Activated T-helper 17 cell treated with anti-CD3 and anti-CD28 coated beads, Interleukin-2, amount 50 U/mL, for 72 hours (primary cell): Measurements from ENCODE around the gene BTN2A1. TPM values are rescaled to one million over a fixed set of nuclear protein-coding genes. Genes with fewer than 3 reads are reported as not detected.
"Not testable (repeated sequence)": the region's sequence is repeated elsewhere in the genome, so short reads cannot be mapped to it uniquely, and the experiment has no call there.

Experiments used
- ATAC-seq: fragments of 150-1000 bp; cut with Tn5 transposase; replicated peaks from 2 replicates; pipeline ENCODE4 v1.10.0; 2021; ENCODE audit warnings: mild to moderate bottlenecking, moderate library complexity
- H3K27ac Mint-ChIP-seq: one replicate; pipeline ENCODE4 v1.8.0; 2022; ENCODE audit warnings: mixed read lengths
- H3K27me3 Mint-ChIP-seq: one replicate; pipeline ENCODE4 v1.8.0; 2022; ENCODE audit warnings: mixed read lengths
- H3K36me3 Mint-ChIP-seq: one replicate; pipeline ENCODE4 v1.8.0; 2022; ENCODE audit warnings: low read depth, mild to moderate bottlenecking, mixed read lengths
- H3K4me1 Mint-ChIP-seq: one replicate; pipeline ENCODE4 v1.8.0; 2022; ENCODE audit warnings: mixed read lengths
- H3K4me3 Mint-ChIP-seq: one replicate; pipeline ENCODE4 v1.8.0; 2022; ENCODE audit warnings: mild to moderate bottlenecking, mixed read lengths
- H3K9me3 Mint-ChIP-seq: one replicate; pipeline ENCODE4 v1.8.0; 2022; ENCODE audit warnings: mixed read lengths
- total RNA-seq, 2 donors: library from RNA; stranded (reverse); gene quantifications; one replicate each; pipeline ENCODE4 v1.2.3, GENCODE V29; 2022

BTN2A1 gene
- total RNA-seq, 2 donors from 2014 or later: 26.1 to 36.3 TPM

GRCh38 chr6:26445934-26446667 is 11.7 kb upstream of the BTN2A1 start:
- peaks cover 86% of the 10 kb centered on the region for H3K36me3 Mint-ChIP-seq
- H3K4me1 Mint-ChIP-seq: peaks cover 24% of the 10 kb centered on the region
- no peaks in the 10 kb centered on the region for H3K27me3 Mint-ChIP-seq
- no peaks in the 10 kb centered on the region for H3K9me3 Mint-ChIP-seq
- H3K4me3 Mint-ChIP-seq: peak overlapping the region; percentile 99
- ATAC-seq: peak; percentile 98
- peak overlapping the region; percentile 55 for H3K27ac Mint-ChIP-seq

DNA sequence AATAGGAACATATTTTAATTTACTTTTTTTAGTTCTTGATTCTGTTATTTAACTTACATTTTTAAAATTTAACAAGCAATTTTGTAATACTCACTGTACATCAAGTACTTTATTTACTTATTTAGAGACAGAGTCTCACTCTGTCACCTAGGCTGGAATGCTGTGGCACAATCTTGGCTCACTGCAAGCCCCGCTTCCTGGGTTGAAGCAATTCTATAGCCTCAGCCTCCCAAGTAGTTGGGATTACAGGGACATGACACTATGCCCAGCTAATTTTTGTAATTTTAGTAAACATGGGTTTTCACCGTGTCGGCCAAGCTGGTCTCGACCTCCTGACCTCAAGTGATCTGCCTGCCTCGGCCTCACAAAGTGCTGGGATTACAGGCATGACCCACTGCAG is 10.5 kb upstream of the BTN2A1 start:
- peaks cover 97% of the 10 kb centered on the region for H3K36me3 Mint-ChIP-seq
- H3K27me3 Mint-ChIP-seq: no peaks in the 10 kb centered on the region
- H3K4me1 Mint-ChIP-seq: peaks cover 22% of the 10 kb centered on the region
- no peak for ATAC-seq
- H3K9me3 Mint-ChIP-seq: no peaks in the 10 kb centered on the region
- no peak overlapping the region for H3K27ac Mint-ChIP-seq
- H3K4me3 Mint-ChIP-seq: peak overlapping the region; percentile 99

DNA sequence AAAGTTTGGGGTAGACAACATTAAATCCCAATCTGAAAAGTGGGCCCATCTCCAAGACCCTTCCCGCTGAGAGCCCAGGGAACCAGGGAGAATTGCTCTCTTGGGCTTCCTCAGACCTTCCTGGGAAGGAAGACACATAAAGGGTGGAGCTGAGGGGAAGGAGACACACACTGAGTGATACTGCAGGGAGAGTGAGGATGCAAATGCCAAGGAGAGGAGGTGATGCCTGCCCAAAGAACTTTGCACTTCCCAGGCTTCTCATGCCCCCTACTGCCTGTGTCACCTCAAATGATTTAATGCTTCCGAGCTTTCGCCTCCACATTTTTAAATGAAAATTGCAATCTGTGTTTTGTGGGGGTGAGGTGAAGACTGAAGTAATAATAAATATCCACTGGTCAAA is 7.5 kb upstream of the BTN2A1 start:
- ATAC-seq: no peak
- Mint-ChIP-seq H3K9me3 (no peaks in the 10 kb centered on the region), H3K27me3 (no peaks in the 10 kb centered on the region), H3K36me3 (peaks cover 76% of the 10 kb centered on the region), H3K4me1 (peaks cover 7% of the 10 kb centered on the region), H3K4me3 (no peak overlapping the region), H3K27ac (peak overlapping the region; percentile 49)

DNA sequence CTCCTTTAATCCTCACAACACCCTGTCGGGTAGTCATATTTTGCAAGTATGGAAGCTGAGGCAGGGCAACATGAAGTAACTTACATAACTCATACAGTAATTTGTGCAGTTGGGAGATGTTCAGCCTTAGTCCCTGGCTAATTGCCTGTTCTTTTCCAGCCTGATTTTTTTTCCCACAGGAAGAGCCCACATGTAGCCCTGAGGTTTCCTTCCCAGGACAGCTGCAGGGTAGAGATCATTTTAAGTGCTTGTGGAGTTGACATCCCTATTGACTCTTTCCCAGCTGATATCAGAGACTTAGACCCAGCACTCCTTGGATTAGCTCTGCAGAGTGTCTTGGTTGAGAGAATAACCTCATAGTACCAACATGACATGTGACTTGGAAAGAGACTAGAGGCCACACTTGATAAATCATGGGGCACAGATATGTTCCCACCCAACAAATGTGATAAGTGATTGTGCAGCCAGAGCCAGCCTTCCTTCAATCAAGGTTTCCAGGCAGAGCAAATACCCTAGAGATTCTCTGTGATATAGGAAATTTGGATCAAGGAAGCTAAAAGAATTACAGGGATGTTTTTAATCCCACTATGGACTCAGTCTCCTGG is 5.0 kb upstream of the BTN2A1 start:
- no peaks in the 10 kb centered on the region for H3K9me3 Mint-ChIP-seq
- peaks cover 53% of the 10 kb centered on the region for H3K36me3 Mint-ChIP-seq
- H3K4me1 Mint-ChIP-seq: peaks cover 19% of the 10 kb centered on the region
- no peaks in the 10 kb centered on the region for H3K27me3 Mint-ChIP-seq
- no peak for ATAC-seq
- no peak overlapping the region for H3K4me3 Mint-ChIP-seq
- H3K27ac Mint-ChIP-seq: no peak overlapping the region

- H3K4me1 Mint-ChIP-seq: peaks cover 26% of the 10 kb centered on the region
- no peaks in the 10 kb centered on the region for H3K27me3 Mint-ChIP-seq
- H3K4me3 Mint-ChIP-seq: no peak overlapping the region
- no peak for ATAC-seq
- peaks cover 53% of the 10 kb centered on the region for H3K36me3 Mint-ChIP-seq
- H3K27ac Mint-ChIP-seq: peak overlapping the region; percentile 40
- no peaks in the 10 kb centered on the region for H3K9me3 Mint-ChIP-seq
These were observed 3.1 kb upstream of the BTN2A1 start for GRCh38 chr6:26454631-26455030.

- Mint-ChIP-seq H3K9me3 (no peaks in the 10 kb centered on the region), H3K4me3 (no peak overlapping the region), H3K27me3 (no peaks in the 10 kb centered on the region), H3K4me1 (peaks cover 34% of the 10 kb centered on the region), H3K36me3 (peaks cover 53% of the 10 kb centered on the region), H3K27ac (peak overlapping the region; percentile 46)
- ATAC-seq: no peak
These were observed 2.3 kb upstream of the BTN2A1 start for GRCh38 chr6:26455357-26455970.

DNA sequence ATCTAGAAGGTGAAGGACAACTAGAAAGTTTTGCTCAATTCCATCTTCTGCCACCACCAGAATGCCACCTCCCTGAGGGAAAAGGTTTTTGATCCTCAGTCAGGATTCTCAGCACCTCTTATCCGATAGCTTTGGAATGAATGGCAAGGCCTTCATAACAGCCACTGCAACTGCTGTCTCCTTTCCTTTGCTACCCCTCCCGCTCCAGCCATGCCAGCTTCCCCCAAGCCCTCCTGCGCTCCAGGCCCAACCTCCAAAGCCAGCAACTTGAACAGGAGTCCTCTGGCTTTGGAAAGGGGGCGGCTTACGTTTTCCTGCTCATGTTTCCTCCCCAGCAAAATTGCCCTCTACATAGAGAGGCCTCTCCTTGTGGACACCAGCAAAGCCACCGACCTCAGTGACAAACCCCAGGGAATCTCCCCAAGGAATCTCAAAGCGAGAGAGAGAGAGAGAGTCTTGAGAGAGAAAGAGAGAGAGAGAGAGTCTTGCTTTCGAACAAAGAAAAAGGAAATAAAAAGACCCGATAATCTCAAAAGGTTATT is 420 bp upstream of the BTN2A1 start:
- Mint-ChIP-seq H3K9me3 (no peaks in the 10 kb centered on the region), H3K27me3 (no peaks in the 10 kb centered on the region), H3K4me1 (peaks cover 41% of the 10 kb centered on the region), H3K27ac (peak overlapping the region; percentile 99), H3K36me3 (peaks cover 54% of the 10 kb centered on the region), H3K4me3 (peak overlapping the region; percentile 98)
- peak; percentile 39 for ATAC-seq

DNA sequence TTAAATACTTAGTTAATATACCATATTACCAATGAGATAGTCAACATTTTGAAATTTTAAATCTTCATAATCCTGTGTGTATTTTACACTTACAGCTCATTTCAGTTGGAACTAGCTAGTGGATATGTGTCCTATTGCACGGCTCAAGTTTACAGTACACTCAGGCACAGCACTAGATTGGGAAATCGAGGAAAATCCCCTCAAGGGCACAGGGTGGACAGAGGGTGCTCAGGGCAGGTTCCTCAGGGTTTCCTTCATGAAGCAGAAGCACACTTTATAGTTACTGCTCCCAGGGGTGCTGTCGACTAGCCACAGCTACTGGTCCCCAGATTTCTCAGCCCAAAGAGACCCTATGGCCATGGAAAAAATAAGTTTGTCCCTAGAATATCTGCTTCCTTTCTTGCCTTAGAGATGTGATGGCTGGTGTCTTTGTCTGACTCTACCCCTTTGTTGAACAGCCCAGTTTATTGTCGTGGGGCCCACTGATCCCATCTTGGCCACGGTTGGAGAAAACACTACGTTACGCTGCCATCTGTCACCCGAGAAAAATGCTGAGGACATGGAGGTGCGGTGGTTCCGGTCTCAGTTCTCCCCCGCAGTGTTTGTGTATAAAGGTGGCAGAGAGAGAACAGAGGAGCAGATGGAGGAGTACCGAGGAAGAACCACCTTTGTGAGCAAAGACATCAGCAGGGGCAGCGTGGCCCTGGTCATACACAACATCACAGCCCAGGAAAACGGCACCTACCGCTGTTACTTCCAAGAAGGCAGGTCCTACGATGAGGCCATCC is 1.5 kb downstream of the BTN2A1 start:
- no peaks in the 10 kb centered on the region for H3K27me3 Mint-ChIP-seq
- peaks cover 69% of the 10 kb centered on the region for H3K36me3 Mint-ChIP-seq
- H3K9me3 Mint-ChIP-seq: no peaks in the 10 kb centered on the region
- H3K4me1 Mint-ChIP-seq: peaks cover 51% of the 10 kb centered on the region
- H3K4me3 Mint-ChIP-seq: peak overlapping the region; percentile 98
- H3K27ac Mint-ChIP-seq: peak overlapping the region; percentile 65
- ATAC-seq: no peak

GRCh38 chr6:26461353-26461752 is 3.6 kb downstream of the BTN2A1 start:
- H3K27ac Mint-ChIP-seq, H3K27me3 Mint-ChIP-seq, ATAC-seq, H3K9me3 Mint-ChIP-seq: not testable (repeated sequence)
- peak overlapping the region; percentile 98 for H3K4me3 Mint-ChIP-seq
- H3K36me3 Mint-ChIP-seq: peaks cover 88% of the 10 kb centered on the region
- peaks cover 50% of the 10 kb centered on the region for H3K4me1 Mint-ChIP-seq

DNA sequence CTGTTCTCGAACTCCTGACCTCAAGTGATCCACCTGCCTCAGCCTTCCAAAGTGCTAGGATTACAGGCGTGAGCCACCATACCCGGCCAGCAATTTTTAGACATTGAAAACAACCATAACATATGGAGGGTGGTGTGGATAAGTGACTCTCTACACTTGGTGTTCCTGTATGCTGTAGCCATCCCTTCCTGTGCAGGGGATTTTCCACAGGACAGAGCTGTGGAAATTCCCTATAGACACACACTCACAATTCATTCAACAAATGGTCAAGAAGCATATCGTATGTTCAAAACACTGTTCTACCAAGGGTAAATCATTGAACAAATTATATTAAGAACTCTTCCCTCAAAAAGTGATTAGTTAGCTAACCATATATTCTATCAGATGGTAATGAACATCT is 6.3 kb downstream of the BTN2A1 start:
- H3K9me3 Mint-ChIP-seq: no peaks in the 10 kb centered on the region
- peaks cover 36% of the 10 kb centered on the region for H3K4me1 Mint-ChIP-seq
- peaks cover 100% of the 10 kb centered on the region for H3K36me3 Mint-ChIP-seq
- no peak for ATAC-seq
- H3K4me3 Mint-ChIP-seq: no peak overlapping the region
- H3K27ac Mint-ChIP-seq: peak overlapping the region; percentile 64
- no peaks in the 10 kb centered on the region for H3K27me3 Mint-ChIP-seq

- Mint-ChIP-seq H3K9me3 (no peaks in the 10 kb centered on the region), H3K36me3 (peaks cover 97% of the 10 kb centered on the region), H3K27ac (peak overlapping the region; percentile 64), H3K4me3 (no peak overlapping the region), H3K4me1 (peaks cover 30% of the 10 kb centered on the region), H3K27me3 (no peaks in the 10 kb centered on the region)
- no peak for ATAC-seq
These were observed 6.8 kb downstream of the BTN2A1 start for GRCh38 chr6:26464416-26465131.

- H3K27me3 Mint-ChIP-seq: no peaks in the 10 kb centered on the region
- H3K27ac Mint-ChIP-seq: no peak overlapping the region
- ATAC-seq: no peak
- H3K36me3 Mint-ChIP-seq: peaks cover 85% of the 10 kb centered on the region
- H3K4me1 Mint-ChIP-seq: peaks cover 18% of the 10 kb centered on the region
- no peaks in the 10 kb centered on the region for H3K9me3 Mint-ChIP-seq
- H3K4me3 Mint-ChIP-seq: no peak overlapping the region
These were observed 8.0 kb downstream of the BTN2A1 start for GRCh38 chr6:26465776-26466175.

- peaks cover 7% of the 10 kb centered on the region for H3K9me3 Mint-ChIP-seq
- H3K36me3 Mint-ChIP-seq: peaks cover 55% of the 10 kb centered on the region
- ATAC-seq: no peak
- no peak overlapping the region for H3K4me3 Mint-ChIP-seq
- no peaks in the 10 kb centered on the region for H3K27me3 Mint-ChIP-seq
- peaks cover 14% of the 10 kb centered on the region for H3K4me1 Mint-ChIP-seq
- no peak overlapping the region for H3K27ac Mint-ChIP-seq
These were observed 11.1 kb downstream of the BTN2A1 start for GRCh38 chr6:26468829-26469228.

GRCh38 chr6:26470643-26471042 is 12.9 kb downstream of the BTN2A1 start:
- ATAC-seq: no peak
- peaks cover 13% of the 10 kb centered on the region for H3K4me1 Mint-ChIP-seq
- no peak overlapping the region for H3K4me3 Mint-ChIP-seq
- peaks cover 7% of the 10 kb centered on the region for H3K9me3 Mint-ChIP-seq
- no peaks in the 10 kb centered on the region for H3K27me3 Mint-ChIP-seq
- H3K36me3 Mint-ChIP-seq: peaks cover 42% of the 10 kb centered on the region
- H3K27ac Mint-ChIP-seq: no peak overlapping the region
